NCI-H2196 (cell line): ENCODE results near the gene SLC39A11.
A peak's percentile ranks its signal among the peaks of the same experiment; 100 is the strongest.
"Not testable (repeated sequence)": the region's sequence is repeated elsewhere in the genome, so short reads cannot be mapped to it uniquely, and the experiment has no call there.

ENCODE experiments used
- DNase-seq: peaks from one replicate; lab custom pipeline; 2025; ENCODE audit not compliant: unreplicated experiment; lab: John Stamatoyannopoulos, UW

SLC39A11 gene

GRCh38 chr17:73013816-73014663 lies 78.4 kb downstream of the SLC39A11 start:
- DNase-seq = no peak

DNA sequence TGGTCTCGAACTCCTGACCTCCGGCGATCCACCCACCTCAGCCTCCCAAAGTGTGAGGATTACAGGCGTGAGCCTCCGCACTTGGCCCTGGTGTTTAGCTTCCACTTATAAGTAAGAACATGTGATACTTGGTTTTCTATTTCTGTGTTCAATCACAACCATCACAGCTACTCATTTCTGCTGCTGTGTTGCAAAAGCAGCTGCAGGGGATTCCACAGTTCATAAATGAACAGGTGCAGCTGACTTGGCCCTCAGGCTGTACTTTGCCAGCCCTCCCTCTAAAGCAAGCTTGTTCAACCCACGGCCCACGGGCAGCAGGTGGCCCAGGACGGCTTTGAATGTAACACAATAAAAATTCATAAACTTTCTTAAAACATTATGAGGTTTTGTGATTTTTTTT lies 79.2 kb downstream of the SLC39A11 start:
- DNase-seq = no peak

- DNase-seq = no peak
Measured at GRCh38 chr17:73011016-73011486, 81.4 kb downstream of the SLC39A11 start.

DNA sequence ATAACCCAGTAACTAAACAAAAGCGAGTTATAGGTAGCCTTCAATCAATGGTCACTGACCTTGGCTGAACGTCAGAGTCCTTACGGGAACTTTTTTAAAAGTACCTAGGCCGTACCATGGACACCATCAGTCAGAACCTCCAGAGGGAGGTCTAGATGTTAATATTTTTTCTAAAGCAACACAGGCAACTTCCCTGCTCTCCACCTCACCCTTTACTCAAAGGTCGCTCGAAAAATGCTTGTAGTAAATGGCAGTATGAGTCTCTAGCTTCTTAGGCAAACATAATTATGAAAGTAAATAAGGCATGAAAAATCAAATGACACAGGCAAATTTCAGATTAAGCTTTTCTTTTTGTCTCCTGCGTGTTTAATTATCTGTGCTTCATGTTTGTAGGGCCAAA lies 82.1 kb downstream of the SLC39A11 start:
- DNase-seq = no peak

DNA sequence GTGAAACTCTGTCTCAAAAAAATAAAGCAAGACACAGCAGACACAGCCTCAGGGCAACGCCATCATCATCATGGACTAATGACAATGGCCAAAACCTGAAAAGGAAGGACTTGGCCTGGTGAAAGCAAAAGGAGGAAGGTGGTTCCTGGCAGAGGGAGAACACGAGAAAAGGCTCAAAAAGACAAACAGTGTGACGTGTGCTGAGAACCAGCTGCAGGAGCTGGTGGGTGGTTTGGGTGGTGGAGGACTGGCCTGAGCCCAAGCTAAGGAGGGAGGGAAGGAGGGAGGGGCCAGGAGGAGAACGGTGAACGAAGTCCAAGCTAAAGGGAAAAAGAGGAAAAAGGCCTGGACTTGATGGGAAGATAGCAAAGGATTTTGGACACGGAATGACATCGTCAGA lies 85.1 kb downstream of the SLC39A11 start:
- DNase-seq = peak; percentile 43

GRCh38 chr17:73005360-73005759 lies 87.1 kb downstream of the SLC39A11 start:
- no peak for DNase-seq

GRCh38 chr17:73003487-73003886 lies 89.0 kb downstream of the SLC39A11 start:
- no peak for DNase-seq

GRCh38 chr17:73000832-73001231 lies 91.7 kb downstream of the SLC39A11 start:
- DNase-seq = no peak

- not testable (repeated sequence) for DNase-seq
Measured at GRCh38 chr17:72999474-72999873, 93.0 kb downstream of the SLC39A11 start.

- no peak for DNase-seq
Measured at GRCh38 chr17:72998343-72998742, 94.1 kb downstream of the SLC39A11 start.

GRCh38 chr17:72997559-72997958 lies 94.9 kb downstream of the SLC39A11 start:
- no peak for DNase-seq

GRCh38 chr17:72996791-72997190 lies 95.7 kb downstream of the SLC39A11 start:
- no peak for DNase-seq

DNA sequence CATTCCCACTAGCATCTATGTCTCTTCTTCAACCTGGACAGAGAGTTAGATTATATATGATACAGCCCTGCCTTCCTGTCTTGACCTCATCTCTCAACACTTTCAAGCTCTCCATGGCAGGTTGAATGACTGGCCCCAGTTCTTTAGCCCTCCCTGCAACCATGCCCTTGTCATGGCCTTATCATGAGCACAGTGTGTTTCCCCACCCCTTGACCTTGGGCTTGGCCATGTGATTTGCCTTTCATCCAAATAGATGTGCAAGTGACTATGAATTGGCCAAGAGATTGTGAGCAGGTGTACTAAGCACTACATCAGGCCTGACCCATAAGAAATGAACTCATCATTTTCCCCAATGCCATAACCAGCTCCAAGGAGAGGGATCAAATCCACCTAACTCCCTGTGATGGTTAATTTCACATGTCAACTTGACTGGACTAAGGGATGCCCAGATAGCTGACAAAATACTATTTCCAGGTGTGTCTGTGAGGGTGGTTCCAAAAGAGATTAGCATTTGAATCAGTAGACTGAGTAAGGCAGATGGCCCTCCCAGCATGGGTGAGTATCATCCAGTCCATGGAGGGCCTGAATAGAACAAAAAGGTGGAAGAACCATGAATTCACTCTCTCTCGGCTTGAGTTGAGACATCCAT lies 97.4 kb downstream of the SLC39A11 start:
- no peak for DNase-seq

- DNase-seq = not testable (repeated sequence)
Measured at GRCh38 chr17:72992783-72993467, 99.6 kb downstream of the SLC39A11 start.

DNA sequence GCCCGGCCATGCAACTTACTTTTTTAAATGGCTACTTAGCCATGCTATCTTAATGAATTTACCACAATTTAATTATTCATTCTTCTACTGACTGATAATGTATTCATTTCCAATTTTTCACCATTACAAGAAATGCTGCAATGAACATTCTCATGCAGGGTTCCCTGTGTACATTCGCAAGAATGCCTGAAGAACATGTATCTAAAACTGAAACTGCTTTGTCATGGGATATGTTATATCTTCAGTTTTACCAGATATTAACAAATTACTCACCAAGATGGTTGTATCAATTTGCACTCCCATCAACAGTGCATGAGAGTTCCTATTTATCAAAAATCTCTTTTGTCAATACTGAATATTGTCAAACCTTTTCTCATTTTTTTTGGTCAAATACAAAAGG lies 100.8 kb downstream of the SLC39A11 start:
- DNase-seq = no peak

GRCh38 chr17:72989074-72989610 lies 103.3 kb downstream of the SLC39A11 start:
- DNase-seq = no peak

GRCh38 chr17:72988451-72988850 lies 104.0 kb downstream of the SLC39A11 start:
- no peak for DNase-seq

DNA sequence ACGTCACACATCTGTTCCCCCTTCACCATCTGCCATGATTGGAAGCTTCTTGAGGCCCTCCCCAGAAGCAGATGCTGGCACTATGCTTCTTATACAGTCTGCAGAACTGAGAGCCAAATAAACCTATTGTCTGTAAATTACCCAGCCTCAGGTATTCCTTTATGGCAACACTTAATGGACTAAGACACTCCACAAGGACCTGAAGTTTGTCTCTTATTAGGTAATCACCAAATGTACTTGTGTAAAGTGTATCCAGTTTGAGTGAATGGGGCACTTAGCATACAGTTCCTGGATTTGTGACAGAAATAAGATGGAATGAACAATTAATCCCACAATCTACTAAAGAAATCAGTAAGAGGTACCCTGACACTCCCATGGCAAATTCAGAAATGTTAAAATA lies 105.3 kb downstream of the SLC39A11 start:
- no peak for DNase-seq

DNA sequence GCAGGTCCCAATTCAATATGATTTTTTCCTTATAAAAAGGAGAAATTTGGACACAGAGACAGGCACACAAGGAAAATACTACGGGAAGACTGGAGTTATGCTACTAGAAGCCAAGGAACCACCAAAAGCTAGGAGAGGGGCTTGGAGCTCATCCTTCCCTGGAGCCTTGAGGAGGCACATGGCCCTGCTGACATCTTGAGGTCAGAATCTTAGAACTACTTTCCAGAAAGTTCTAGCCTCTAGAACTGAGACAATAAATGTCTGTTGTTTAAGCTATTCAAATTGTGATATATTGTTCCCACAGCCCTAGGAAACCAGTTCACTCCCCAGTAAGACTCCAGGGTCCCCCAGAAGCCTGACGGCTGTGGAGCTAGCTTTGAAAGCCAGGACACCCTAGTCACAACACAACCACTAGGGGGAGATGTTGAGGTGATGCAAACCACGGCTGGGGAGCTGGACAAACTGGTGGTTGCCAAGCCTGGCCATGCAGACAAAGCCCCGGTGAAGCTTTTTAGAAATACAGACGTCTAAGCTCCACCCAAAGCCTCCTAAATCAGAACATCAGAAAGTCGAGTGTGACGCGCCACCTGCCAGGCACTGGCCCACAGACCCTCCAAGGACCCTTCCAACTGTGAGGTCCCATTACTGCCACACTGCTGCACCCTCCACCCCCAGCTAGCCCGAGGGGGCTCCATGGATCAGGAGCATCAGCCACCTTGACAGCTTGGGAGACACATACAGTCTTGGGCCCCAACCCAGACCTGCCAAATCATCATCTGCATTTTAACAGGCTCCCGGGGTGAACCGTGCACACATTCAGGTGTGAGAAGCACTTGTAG lies 106.4 kb downstream of the SLC39A11 start:
- peak; percentile 78 for DNase-seq

DNA sequence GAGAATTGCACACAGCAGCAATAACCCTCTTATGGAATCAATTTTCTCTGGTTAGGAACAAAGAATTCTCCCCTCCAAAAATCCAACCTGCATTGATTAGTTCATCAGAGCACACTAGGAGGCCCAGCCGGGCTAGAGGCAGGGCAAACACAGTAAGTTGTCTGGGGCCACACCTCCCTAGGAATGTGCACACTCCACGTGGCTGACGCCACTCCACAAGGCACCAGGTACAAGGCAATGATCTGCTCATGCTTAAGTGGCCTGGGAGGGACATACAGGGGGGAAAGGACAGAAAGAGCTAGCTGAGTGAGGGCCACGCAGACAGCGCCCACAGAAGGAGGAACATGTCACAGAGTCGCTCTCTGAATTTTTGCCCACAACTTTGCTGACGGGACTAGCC lies 107.6 kb downstream of the SLC39A11 start:
- no peak for DNase-seq
